ENCODE results near the gene DRD5. TPM values are rescaled to one million over a fixed set of nuclear protein-coding genes. Genes with fewer than 3 reads are reported as not detected.

DRD5 gene
- total RNA-seq, 1 donor, result not detected

- H3K4me3 ChIP-seq (ENCODE audit: low read depth, low read length), result no peak overlapping the region
- no peak for TF ChIP-seq CTCF (IDR thresholded peaks at IDR 0.05; ENCODE audit: insufficient read depth, low read depth, low read length)
- no peak for DNase-seq (ENCODE audit: low read depth)
Observed at GRCh38 chr4:9816285-9816684, 34.9 kb downstream of the DRD5 start.

GRCh38 chr4:9820343-9820742 is 38.9 kb downstream of the DRD5 start:
- TF ChIP-seq CTCF (IDR thresholded peaks at IDR 0.05; ENCODE audit: insufficient read depth, low read depth, low read length), result no peak
- no peak overlapping the region for H3K4me3 ChIP-seq (ENCODE audit: low read depth, low read length)
- DNase-seq (ENCODE audit: low read depth), result no peak

GRCh38 chr4:9825049-9825448 is 43.6 kb downstream of the DRD5 start:
- no peak overlapping the region for H3K4me3 ChIP-seq (ENCODE audit: low read depth, low read length)
- TF ChIP-seq CTCF (IDR thresholded peaks at IDR 0.05; ENCODE audit: insufficient read depth, low read depth, low read length), result no peak

GRCh38 chr4:9826551-9826950 is 45.1 kb downstream of the DRD5 start:
- H3K4me3 ChIP-seq (ENCODE audit: low read depth, low read length), result no peak overlapping the region
- TF ChIP-seq CTCF (IDR thresholded peaks at IDR 0.05; ENCODE audit: insufficient read depth, low read depth, low read length), result no peak
- no peak for DNase-seq (ENCODE audit: low read depth)

More at GRCh38 chr4:9825049-9825448, 43.6 kb downstream of the DRD5 start:
- DNase-seq (ENCODE audit: low read depth), result no peak

- no peak overlapping the region for H3K4me3 ChIP-seq (ENCODE audit: low read depth, low read length)
- no peak for TF ChIP-seq CTCF (IDR thresholded peaks at IDR 0.05; ENCODE audit: insufficient read depth, low read depth, low read length)
- DNase-seq (ENCODE audit: low read depth), result no peak
Observed at GRCh38 chr4:9832640-9833039, 51.2 kb downstream of the DRD5 start.

- no peak for DNase-seq (ENCODE audit: low read depth)
- H3K4me3 ChIP-seq (ENCODE audit: low read depth, low read length), result no peak overlapping the region
- TF ChIP-seq CTCF (IDR thresholded peaks at IDR 0.05; ENCODE audit: insufficient read depth, low read depth, low read length), result no peak
Observed at GRCh38 chr4:9833421-9833820, 52.0 kb downstream of the DRD5 start.

Small RNA genes within 50 kb of the gene (small RNA-seq; reads per million reads assigned to genes)
- not detected for gene RNA5SP154

Other genes with a start within 250 kb of the DRD5 start
- 0.43 and 0.97 TPM in 2 replicates for gene SLC2A9, start 239.9 kb downstream of the DRD5 start, total RNA-seq